Activated naive CD8-positive, alpha-beta T cell treated with anti-CD3 and anti-CD28 coated beads, Interleukin-2, amount 50 U/mL, for 24 hours (primary cell): ENCODE measurements around the gene GNAZ.
"Not testable (repeated sequence)": the region's sequence is repeated elsewhere in the genome, so short reads cannot be mapped to it uniquely, and the experiment has no call there.

ENCODE experiments used
- ATAC-seq: fragments of 150-1000 bp; cut with Tn5 transposase; one replicate; pipeline ENCODE4 v1.10.0; 2021
- DNase-seq: peaks from one replicate; pipeline ENCODE4 v3.0.0; 2021
- H3K27ac Mint-ChIP-seq: one replicate; pipeline ENCODE4 v1.8.0; 2021; ENCODE audit warnings: mild to moderate bottlenecking, mixed read lengths
- H3K27me3 Mint-ChIP-seq: one replicate; pipeline ENCODE4 v1.8.0; 2021; ENCODE audit warnings: mixed read lengths
- H3K36me3 Mint-ChIP-seq: one replicate; pipeline ENCODE4 v1.8.0; 2021; ENCODE audit warnings: low read depth, mixed read lengths
- H3K4me1 Mint-ChIP-seq: one replicate; pipeline ENCODE4 v1.8.0; 2021; ENCODE audit warnings: mixed read lengths
- H3K4me3 Mint-ChIP-seq: one replicate; pipeline ENCODE4 v1.8.0; 2021; ENCODE audit warnings: mild to moderate bottlenecking, moderate library complexity, mixed read lengths
- H3K9me3 Mint-ChIP-seq: one replicate; pipeline ENCODE4 v1.8.0; 2021; ENCODE audit warnings: mixed read lengths

GNAZ gene

GRCh38 chr22:23070418-23071229 is at the start of gene GNAZ:
TSS of gene GNAZ (plus strand) at chr22:23070519. CDS start at chr22:23095696, 25,177 bp downstream.
- no peak within 1 kb of the TSS for H3K27ac Mint-ChIP-seq

GRCh38 chr22:23020659-23021293 is 49.5 kb upstream of the GNAZ start:
- Mint-ChIP-seq H3K27me3 (peaks cover 16% of the 10 kb centered on the region), H3K9me3 (peaks cover 8% of the 10 kb centered on the region), H3K4me1 (peaks cover 6% of the 10 kb centered on the region), H3K4me3 (no peak overlapping the region), H3K27ac (peak overlapping the region; percentile 6), H3K36me3 (peaks cover 2% of the 10 kb centered on the region)
- no peak for ATAC-seq
- no peak for DNase-seq

More at GRCh38 chr22:23070418-23071229, at the start of gene GNAZ:
- ATAC-seq (peak; percentile 51), DNase-seq (no peak)
- H3K36me3 Mint-ChIP-seq: no peaks in the 10 kb centered on the region
- peaks cover 14% of the 10 kb centered on the region for H3K4me1 Mint-ChIP-seq
- peak within 1 kb of the TSS; percentile 72 for H3K4me3 Mint-ChIP-seq
- no peaks in the 10 kb centered on the region for H3K9me3 Mint-ChIP-seq
- peaks cover 27% of the 10 kb centered on the region for H3K27me3 Mint-ChIP-seq

- not testable (repeated sequence) for H3K4me1 Mint-ChIP-seq, H3K27ac Mint-ChIP-seq, H3K27me3 Mint-ChIP-seq, H3K36me3 Mint-ChIP-seq, H3K9me3 Mint-ChIP-seq, ATAC-seq, DNase-seq, H3K4me3 Mint-ChIP-seq
Observed at GRCh38 chr22:23021660-23022353, 48.5 kb upstream of the GNAZ start.

- Mint-ChIP-seq H3K27me3 (peaks cover 6% of the 10 kb centered on the region), H3K9me3 (peaks cover 8% of the 10 kb centered on the region), H3K36me3 (peaks cover 2% of the 10 kb centered on the region), H3K27ac (no peak overlapping the region), H3K4me3 (no peak overlapping the region), H3K4me1 (peaks cover 6% of the 10 kb centered on the region)
- no peak for DNase-seq
- ATAC-seq: no peak
Observed at GRCh38 chr22:23023294-23023693, 47.0 kb upstream of the GNAZ start.

- Mint-ChIP-seq H3K27me3 (peaks cover 5% of the 10 kb centered on the region), H3K4me3 (no peak overlapping the region), H3K4me1 (no peaks in the 10 kb centered on the region), H3K27ac (no peak overlapping the region), H3K36me3 (no peaks in the 10 kb centered on the region), H3K9me3 (peaks cover under 1% of the 10 kb centered on the region)
- DNase-seq (no peak), ATAC-seq (no peak)
Observed at GRCh38 chr22:23026777-23027176, 43.5 kb upstream of the GNAZ start.

- H3K36me3 Mint-ChIP-seq, H3K27me3 Mint-ChIP-seq, DNase-seq, H3K4me1 Mint-ChIP-seq, ATAC-seq, H3K9me3 Mint-ChIP-seq, H3K4me3 Mint-ChIP-seq, H3K27ac Mint-ChIP-seq: not testable (repeated sequence)
Observed at GRCh38 chr22:23027849-23028248, 42.5 kb upstream of the GNAZ start.

GRCh38 chr22:23029521-23030228 is 40.6 kb upstream of the GNAZ start:
- no peaks in the 10 kb centered on the region for H3K4me1 Mint-ChIP-seq
- H3K27me3 Mint-ChIP-seq: peaks cover 3% of the 10 kb centered on the region
- no peaks in the 10 kb centered on the region for H3K36me3 Mint-ChIP-seq
- ATAC-seq (no peak), DNase-seq (no peak)
- H3K4me3 Mint-ChIP-seq: no peak overlapping the region
- H3K27ac Mint-ChIP-seq: no peak overlapping the region
- no peaks in the 10 kb centered on the region for H3K9me3 Mint-ChIP-seq

- Mint-ChIP-seq H3K27ac (no peak overlapping the region), H3K4me1 (peaks cover 12% of the 10 kb centered on the region), H3K36me3 (no peaks in the 10 kb centered on the region), H3K27me3 (peaks cover 3% of the 10 kb centered on the region), H3K4me3 (no peak overlapping the region), H3K9me3 (no peaks in the 10 kb centered on the region)
- DNase-seq: no peak
- ATAC-seq: no peak
Observed at GRCh38 chr22:23031381-23031780, 38.9 kb upstream of the GNAZ start.

- H3K27ac Mint-ChIP-seq: no peak overlapping the region
- H3K27me3 Mint-ChIP-seq: peaks cover 3% of the 10 kb centered on the region
- no peaks in the 10 kb centered on the region for H3K36me3 Mint-ChIP-seq
- DNase-seq (no peak), ATAC-seq (no peak)
- no peaks in the 10 kb centered on the region for H3K9me3 Mint-ChIP-seq
- H3K4me3 Mint-ChIP-seq: no peak overlapping the region
- peaks cover 16% of the 10 kb centered on the region for H3K4me1 Mint-ChIP-seq
Observed at GRCh38 chr22:23031786-23032185, 38.5 kb upstream of the GNAZ start.

GRCh38 chr22:23032658-23033057 is 37.7 kb upstream of the GNAZ start:
- DNase-seq (no peak), ATAC-seq (no peak)
- H3K4me1 Mint-ChIP-seq: peaks cover 19% of the 10 kb centered on the region
- no peaks in the 10 kb centered on the region for H3K36me3 Mint-ChIP-seq
- no peaks in the 10 kb centered on the region for H3K9me3 Mint-ChIP-seq
- peaks cover 3% of the 10 kb centered on the region for H3K27me3 Mint-ChIP-seq
- no peak overlapping the region for H3K4me3 Mint-ChIP-seq
- no peak overlapping the region for H3K27ac Mint-ChIP-seq

- H3K4me3 Mint-ChIP-seq: no peak overlapping the region
- peaks cover 21% of the 10 kb centered on the region for H3K4me1 Mint-ChIP-seq
Observed at GRCh38 chr22:23033116-23033905, 37.0 kb upstream of the GNAZ start.

GRCh38 chr22:23034621-23035556 is 35.4 kb upstream of the GNAZ start:
- Mint-ChIP-seq H3K27me3 (peaks cover 6% of the 10 kb centered on the region), H3K9me3 (no peaks in the 10 kb centered on the region), H3K36me3 (no peaks in the 10 kb centered on the region), H3K27ac (no peak overlapping the region), H3K4me3 (no peak overlapping the region), H3K4me1 (peaks cover 21% of the 10 kb centered on the region)
- no peak for DNase-seq
- ATAC-seq: no peak

More at GRCh38 chr22:23033116-23033905, 37.0 kb upstream of the GNAZ start:
- Mint-ChIP-seq H3K9me3 (no peaks in the 10 kb centered on the region), H3K27me3 (peaks cover 2% of the 10 kb centered on the region), H3K27ac (no peak overlapping the region), H3K36me3 (no peaks in the 10 kb centered on the region)
- ATAC-seq: no peak
- no peak for DNase-seq
